ENCODE results near the gene HSPA8. TPM values are rescaled to one million over a fixed set of nuclear protein-coding genes. Genes with fewer than 3 reads are reported as not detected.

HSPA8 gene
- total and polyA plus RNA-seq, 2 donors: 717 to 1,836 TPM

GRCh38 chr11:123047266-123047946 lies 14.5 kb downstream of the HSPA8 start:
- Histone ChIP-seq H3K4me1 (ENCODE audit: insufficient read depth) (no peaks in the 10 kb centered on the region), H3K27ac (ENCODE audit: low read depth) (no peak overlapping the region), H3K4me3 (ENCODE audit: low read depth, low read length) (no peak overlapping the region), H3K36me3 (ENCODE audit: insufficient read depth) (no peaks in the 10 kb centered on the region)
- WGBS: 81% methylated on average over 18 of the region's 18 CpGs
- no peak for DNase-seq (ENCODE audit: extremely low spot score)

GRCh38 chr11:123046473-123047259 lies 15.3 kb downstream of the HSPA8 start:
- no peak for DNase-seq (ENCODE audit: extremely low spot score)
- WGBS: 92% methylated on average over 5 of the region's 5 CpGs
- Histone ChIP-seq H3K4me1 (ENCODE audit: insufficient read depth) (no peaks in the 10 kb centered on the region), H3K27ac (ENCODE audit: low read depth) (no peak overlapping the region), H3K36me3 (ENCODE audit: insufficient read depth) (no peaks in the 10 kb centered on the region), H3K4me3 (ENCODE audit: low read depth, low read length) (no peak overlapping the region)

- no peak overlapping the region for H3K27ac ChIP-seq (ENCODE audit: low read depth)
- 96% methylated on average over 1 of the region's 1 CpG for WGBS
- no peaks in the 10 kb centered on the region for H3K4me1 ChIP-seq (ENCODE audit: insufficient read depth)
- no peak for DNase-seq (ENCODE audit: extremely low spot score)
- H3K36me3 ChIP-seq (ENCODE audit: insufficient read depth): no peaks in the 10 kb centered on the region
- no peak overlapping the region for H3K4me3 ChIP-seq (ENCODE audit: low read depth, low read length)
Measured at GRCh38 chr11:123045101-123045500, 16.8 kb downstream of the HSPA8 start.

- H3K4me1 ChIP-seq (ENCODE audit: insufficient read depth): no peaks in the 10 kb centered on the region
- H3K4me3 ChIP-seq (ENCODE audit: low read depth, low read length): no peak overlapping the region
- H3K36me3 ChIP-seq (ENCODE audit: insufficient read depth): no peaks in the 10 kb centered on the region
- 96% methylated on average over 10 of the region's 10 CpGs for WGBS
- no peak for DNase-seq (ENCODE audit: extremely low spot score)
- no peak overlapping the region for H3K27ac ChIP-seq (ENCODE audit: low read depth)
Measured at GRCh38 chr11:123041185-123041584, 20.8 kb downstream of the HSPA8 start.

- H3K4me1 ChIP-seq (ENCODE audit: insufficient read depth): no peaks in the 10 kb centered on the region
- no peak overlapping the region for H3K4me3 ChIP-seq (ENCODE audit: low read depth, low read length)
- no peaks in the 10 kb centered on the region for H3K36me3 ChIP-seq (ENCODE audit: insufficient read depth)
- no peak for DNase-seq (ENCODE audit: extremely low spot score)
- no peak overlapping the region for H3K27ac ChIP-seq (ENCODE audit: low read depth)
- 58% methylated on average over 11 of the region's 11 CpGs for WGBS
Measured at GRCh38 chr11:123040111-123040432, 21.9 kb downstream of the HSPA8 start.

- Histone ChIP-seq H3K36me3 (ENCODE audit: insufficient read depth) (no peaks in the 10 kb centered on the region), H3K4me1 (ENCODE audit: insufficient read depth) (no peaks in the 10 kb centered on the region), H3K27ac (ENCODE audit: low read depth) (no peak overlapping the region), H3K4me3 (ENCODE audit: low read depth, low read length) (no peak overlapping the region)
- 89% methylated on average over 10 of the region's 10 CpGs for WGBS
- DNase-seq (ENCODE audit: extremely low spot score): no peak
Measured at GRCh38 chr11:123035831-123036230, 26.1 kb downstream of the HSPA8 start.

GRCh38 chr11:123034597-123034996 lies 27.3 kb downstream of the HSPA8 start:
- H3K36me3 ChIP-seq (ENCODE audit: insufficient read depth): no peaks in the 10 kb centered on the region
- WGBS: 80% methylated on average over 6 of the region's 6 CpGs

GRCh38 chr11:123033895-123034294 lies 28.0 kb downstream of the HSPA8 start:
- 42% methylated on average over 10 of the region's 10 CpGs for whole genome bisulfite sequencing
- H3K4me3 ChIP-seq (ENCODE audit: low read depth, low read length): no peak overlapping the region
- H3K36me3 ChIP-seq (ENCODE audit: insufficient read depth): no peaks in the 10 kb centered on the region
- DNase-seq (ENCODE audit: extremely low spot score): no peak
- no peaks in the 10 kb centered on the region for H3K4me1 ChIP-seq (ENCODE audit: insufficient read depth)
- H3K27ac ChIP-seq (ENCODE audit: low read depth): no peak overlapping the region

More at GRCh38 chr11:123034597-123034996, 27.3 kb downstream of the HSPA8 start:
- DNase-seq (ENCODE audit: extremely low spot score): no peak
- H3K4me3 ChIP-seq (ENCODE audit: low read depth, low read length): no peak overlapping the region
- H3K4me1 ChIP-seq (ENCODE audit: insufficient read depth): no peaks in the 10 kb centered on the region
- no peak overlapping the region for H3K27ac ChIP-seq (ENCODE audit: low read depth)

- no peaks in the 10 kb centered on the region for H3K36me3 ChIP-seq (ENCODE audit: insufficient read depth)
- H3K4me3 ChIP-seq (ENCODE audit: low read depth, low read length): no peak overlapping the region
- H3K27ac ChIP-seq (ENCODE audit: low read depth): no peak overlapping the region
- no peaks in the 10 kb centered on the region for H3K4me1 ChIP-seq (ENCODE audit: insufficient read depth)
- no peak for DNase-seq (ENCODE audit: extremely low spot score)
- WGBS: 66% methylated on average over 4 of the region's 4 CpGs
Measured at GRCh38 chr11:123030517-123030916, 31.4 kb downstream of the HSPA8 start.

GRCh38 chr11:123020968-123021367 lies 41.0 kb downstream of the HSPA8 start:
- WGBS: 47% methylated on average over 2 of the region's 2 CpGs
- H3K27ac ChIP-seq (ENCODE audit: low read depth): no peak overlapping the region
- H3K4me1 ChIP-seq (ENCODE audit: insufficient read depth): no peaks in the 10 kb centered on the region
- H3K4me3 ChIP-seq (ENCODE audit: low read depth, low read length): no peak overlapping the region
- no peaks in the 10 kb centered on the region for H3K36me3 ChIP-seq (ENCODE audit: insufficient read depth)
- no peak for DNase-seq (ENCODE audit: extremely low spot score)

- Histone ChIP-seq H3K36me3 (ENCODE audit: insufficient read depth) (no peaks in the 10 kb centered on the region), H3K4me1 (ENCODE audit: insufficient read depth) (no peaks in the 10 kb centered on the region), H3K27ac (ENCODE audit: low read depth) (no peak overlapping the region), H3K4me3 (ENCODE audit: low read depth, low read length) (no peak overlapping the region)
- DNase-seq (ENCODE audit: extremely low spot score): no peak
- 83% methylated on average over 9 of the region's 9 CpGs for WGBS
Measured at GRCh38 chr11:123018702-123019101, 43.2 kb downstream of the HSPA8 start.

GRCh38 chr11:123011510-123011909 lies 50.4 kb downstream of the HSPA8 start:
- H3K4me3 ChIP-seq (ENCODE audit: low read depth, low read length): no peak overlapping the region
- no peaks in the 10 kb centered on the region for H3K36me3 ChIP-seq (ENCODE audit: insufficient read depth)
- no peaks in the 10 kb centered on the region for H3K4me1 ChIP-seq (ENCODE audit: insufficient read depth)
- 45% methylated on average over 4 of the region's 4 CpGs for WGBS
- no peak for DNase-seq (ENCODE audit: extremely low spot score)
- no peak overlapping the region for H3K27ac ChIP-seq (ENCODE audit: low read depth)
